ENCODE measurements around the gene MSL3B.

Gene MSL3B

DNA sequence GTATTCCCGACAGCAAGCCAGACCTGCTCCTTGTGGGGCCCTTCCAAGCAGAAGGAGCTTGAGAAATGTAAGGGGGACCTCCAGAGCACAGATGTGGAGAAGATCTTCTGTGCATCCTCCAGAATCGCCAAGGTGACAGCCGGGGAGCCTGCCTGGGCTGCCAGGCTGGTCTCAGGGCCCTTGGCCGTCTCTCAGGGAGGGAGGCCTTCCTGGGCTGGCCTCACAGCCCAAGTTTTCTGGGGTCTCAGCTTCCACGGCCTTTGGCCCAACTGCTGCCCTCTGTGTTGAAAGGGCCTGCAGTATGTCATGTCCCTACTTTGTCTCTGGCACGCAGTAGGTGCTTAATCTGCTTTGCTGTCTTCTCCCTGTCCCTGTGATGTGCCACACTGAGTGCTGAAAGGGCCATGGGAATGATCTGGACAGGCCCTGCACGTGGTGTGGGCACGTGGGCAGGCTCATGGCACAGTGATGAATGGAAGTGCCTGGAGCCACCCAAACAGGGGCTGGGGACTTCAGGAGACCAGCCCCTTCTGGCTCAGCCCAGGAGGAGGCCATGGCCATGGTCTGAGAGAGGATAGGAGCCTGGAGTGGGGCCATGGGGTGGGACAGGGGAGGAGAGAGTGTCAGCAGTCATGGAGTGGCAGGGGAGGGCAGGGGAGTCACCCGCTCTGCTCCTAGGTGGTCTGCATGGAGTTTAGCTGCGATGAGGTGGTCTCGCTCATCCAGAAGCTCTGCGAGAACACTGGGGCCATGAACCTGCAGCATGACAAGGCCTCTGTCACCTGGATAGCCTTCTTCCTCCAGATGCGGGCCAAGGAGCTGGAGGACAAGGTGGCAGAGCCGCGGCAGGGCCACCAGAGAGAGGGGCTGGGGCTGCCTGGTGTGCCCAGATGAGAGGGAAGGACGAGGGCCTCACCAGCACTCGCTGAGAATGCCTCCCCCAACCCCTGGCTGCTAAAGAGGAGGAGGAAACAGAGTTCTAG, 49.3 kb downstream of the MSL3B start:
- no peak for DNase-seq (ENCODE audit: low read depth in 1 of 2, low spot score in 1 of 2)

DNA sequence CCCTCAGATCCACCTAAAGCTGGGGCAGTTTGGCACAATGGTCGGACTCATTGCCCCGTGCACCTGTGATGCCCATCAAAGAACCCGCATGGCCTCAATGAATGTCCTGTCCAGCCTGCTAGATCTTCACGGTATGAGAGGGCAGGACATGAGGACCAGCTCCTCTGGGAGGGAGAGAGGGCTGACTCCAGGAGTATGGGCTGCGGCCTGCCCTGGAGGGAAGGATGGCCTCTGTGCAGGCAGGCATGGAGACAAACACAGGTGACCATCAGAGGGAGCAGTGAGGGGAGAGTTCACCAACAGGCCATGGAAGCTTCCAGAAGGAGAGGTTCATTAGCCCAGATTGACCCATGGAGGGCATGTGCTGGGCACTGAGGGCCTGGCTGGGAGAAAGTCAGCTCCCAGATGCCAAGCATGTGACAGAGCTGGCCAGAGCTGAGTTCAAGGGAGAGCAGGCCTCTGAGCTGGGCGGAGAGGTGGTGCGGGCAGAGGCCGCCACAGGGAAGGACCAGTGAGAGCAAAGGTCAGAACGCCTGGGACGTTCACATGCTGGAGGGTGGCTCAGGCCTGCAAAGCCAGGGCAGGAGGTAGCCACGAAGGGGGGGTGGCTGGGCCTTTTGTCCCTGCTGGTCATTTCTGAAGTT, 50.1 kb downstream of the MSL3B start:
- DNase-seq (ENCODE audit: low read depth in 1 of 2, low spot score in 1 of 2), result no peak

DNA sequence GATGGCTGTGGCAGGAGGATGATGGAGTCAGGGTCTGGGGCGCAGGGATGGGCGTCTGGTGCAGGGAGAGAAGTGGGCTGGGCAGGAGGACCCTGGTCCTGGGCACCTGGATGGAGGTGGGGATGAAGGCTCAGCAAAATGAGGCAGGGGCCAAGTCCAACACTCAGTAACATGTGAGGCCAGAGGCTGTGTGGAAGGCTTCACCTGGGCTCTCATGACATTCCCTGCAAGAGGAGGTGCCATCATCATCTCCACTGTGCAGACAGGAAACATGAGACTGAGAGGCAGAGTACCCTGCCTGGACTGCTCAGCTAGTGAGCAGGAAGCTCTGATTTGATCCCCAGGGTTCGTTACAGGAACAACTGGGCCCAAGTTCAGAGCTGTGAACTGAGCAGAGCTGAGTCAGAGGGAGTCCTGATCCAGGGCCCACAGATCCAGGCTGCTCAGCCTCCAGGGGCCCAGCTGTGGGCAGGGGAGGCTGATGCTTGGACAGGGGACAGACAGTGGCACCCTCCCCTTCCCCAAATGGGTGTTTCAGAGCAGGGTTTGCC, 50.8 kb downstream of the MSL3B start:
- DNase-seq (ENCODE audit: low read depth in 1 of 2, low spot score in 1 of 2), result no peak

DNA sequence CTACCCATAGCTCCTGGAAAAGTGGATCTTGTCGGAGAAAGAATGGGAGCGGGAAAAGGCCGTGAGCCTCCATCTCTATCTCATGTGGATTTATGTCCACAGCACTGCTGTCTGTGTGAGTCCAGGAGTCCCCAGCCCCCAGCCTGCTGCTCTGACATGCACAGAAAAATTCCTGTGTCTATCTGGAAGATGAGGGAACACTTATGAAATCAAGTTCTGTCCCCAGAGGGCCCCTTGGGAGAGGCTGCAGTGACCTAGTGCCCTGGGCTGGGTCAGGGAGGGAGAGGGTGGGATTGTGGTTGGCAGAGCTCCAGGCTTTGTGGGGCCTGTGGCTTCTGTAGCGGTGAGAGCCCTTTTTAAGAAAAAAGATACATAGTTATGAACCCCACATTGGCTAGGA, 51.4 kb downstream of the MSL3B start:
- DNase-seq (ENCODE audit: low read depth in 1 of 2, low spot score in 1 of 2), result no peak

DNA sequence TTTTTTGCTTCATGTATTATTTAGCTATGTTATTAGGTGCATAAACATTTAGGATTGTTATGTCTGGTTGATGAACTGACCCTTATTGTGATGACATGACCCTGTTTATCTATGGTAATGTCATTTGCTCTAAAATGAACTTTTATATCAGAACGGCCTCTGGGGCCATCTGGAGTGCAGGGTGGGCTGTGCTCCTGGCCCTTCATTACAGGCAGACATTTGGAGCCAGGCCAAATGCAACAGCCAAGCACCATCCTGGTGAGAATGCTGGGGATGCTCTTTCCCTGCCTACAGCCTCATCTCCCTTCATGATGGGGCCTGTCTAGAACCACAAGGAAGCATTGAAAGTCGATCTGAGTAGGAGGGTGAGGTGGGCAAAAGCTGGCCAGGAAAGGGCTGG, 51.9 kb downstream of the MSL3B start:
- DNase-seq (ENCODE audit: low read depth in 1 of 2, low spot score in 1 of 2), result no peak

DNA sequence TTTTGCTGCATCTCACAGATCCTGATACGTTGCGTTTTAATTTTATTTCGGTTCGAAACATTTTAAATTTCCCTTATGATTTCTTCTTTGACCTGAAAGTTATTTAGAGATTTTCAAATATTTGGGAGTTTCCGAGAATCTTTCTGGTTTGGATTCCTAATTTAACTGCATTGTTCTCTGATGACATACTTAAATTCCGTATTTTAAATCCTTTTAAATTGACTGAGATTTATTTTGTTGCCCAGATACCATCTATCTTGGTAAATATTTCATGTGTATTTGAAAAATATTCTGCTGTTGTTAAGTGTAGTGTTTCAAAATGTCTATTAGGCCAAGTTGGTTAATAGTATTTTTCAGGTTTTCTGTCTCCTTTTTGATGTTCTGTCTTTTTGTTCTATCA, 52.3 kb downstream of the MSL3B start:
- DNase-seq (ENCODE audit: low read depth in 1 of 2, low spot score in 1 of 2), result no peak
